Tibial nerve (tissue), 4 donors: ENCODE measurements around the gene MIPEP. TPM values are rescaled to one million over a fixed set of nuclear protein-coding genes. Genes with fewer than 3 reads are reported as not detected.

Source experiments
- DNase-seq, 2 donors: peaks; one replicate each; pipeline ENCODE4 v3.0.0-alpha.2; 2019; ENCODE audit warnings: low spot score in 2 of 2
- H3K27ac ChIP-seq, 4 donors: fragments of 200-600 bp; sonication (generic) in 3 of 4; one replicate each; pipeline ENCODE4 v1.5.1; 2017 to 2019; ENCODE audit warnings: mild to moderate bottlenecking in 1 of 4
- H3K27me3 ChIP-seq, 2 donors: fragments of 200-600 bp; sonication (generic) in 1 of 2; one replicate each; pipeline versions ENCODE4 v1.5.1 to v1.6.0; 2017 to 2019
- H3K36me3 ChIP-seq, 3 donors: fragments of 200-600 bp; sonication (generic); one replicate each; pipeline ENCODE4 v1.5.1; 2018 to 2019
- H3K4me1 ChIP-seq, 4 donors: fragments of 200-600 bp; sonication (generic) in 3 of 4; one replicate each; pipeline ENCODE4 v1.5.1; 2017 to 2019
- H3K4me3 ChIP-seq, 4 donors: fragments of 200-600 bp; sonication (generic) in 3 of 4; one replicate each; pipeline ENCODE4 v1.5.1; 2017 to 2019; ENCODE audit warnings: mild to moderate bottlenecking in 1 of 4, moderate library complexity in 1 of 4
- H3K9me3 ChIP-seq, 4 donors: fragments of 200-600 bp; sonication (generic) in 3 of 4; one replicate each; pipeline ENCODE4 v1.5.1; 2017 to 2019
- EP300 ChIP-seq, 2 donors: sonication (generic); formaldehyde crosslinking; IDR thresholded peaks; one replicate each; pipeline ENCODE4 v1.6.1; 2017; ENCODE audit warnings: antibody characterized with exemption in 2 of 2, mild to moderate bottlenecking in 1 of 2
- POLR2A ChIP-seq, 2 donors: fragments of 450-650 bp; IDR thresholded peaks; one replicate each; pipeline ENCODE4 v1.6.1; 2017; ENCODE audit warnings: antibody characterized with exemption in 2 of 2, mild to moderate bottlenecking in 2 of 2, moderate library complexity in 2 of 2
- WGBS, 2 donors: methylation state at CpG; one replicate each; pipeline ENCODE4 v1.1.5; 2018; 5-methylcytosine and 5-hydroxymethylcytosine counted together
- total RNA-seq, 4 donors: library from RNA; depleted of rRNA; stranded (reverse); fragments of >200 nt; gene quantifications; one replicate each; pipeline ENCODE4 v1.1.0, GENCODE V29; 2016
- TF ChIP-seq, protein P1 (sequence below), 5 experiments: fragments of 200-600 bp in 3 of 5; fragments of 450-650 bp in 2 of 5; sonication (generic) in 3 of 5; IDR thresholded peaks; one replicate each; pipeline ENCODE4 v1.5.1; 2016 to 2019; ENCODE audit warnings: antibody characterized with exemption in 5 of 5, mild to moderate bottlenecking in 3 of 5, moderate library complexity in 2 of 5

MIPEP gene
- total RNA-seq, 4 donors from 2014 or later: 8.4 to 25.8 (median 16.4) TPM

DNA sequence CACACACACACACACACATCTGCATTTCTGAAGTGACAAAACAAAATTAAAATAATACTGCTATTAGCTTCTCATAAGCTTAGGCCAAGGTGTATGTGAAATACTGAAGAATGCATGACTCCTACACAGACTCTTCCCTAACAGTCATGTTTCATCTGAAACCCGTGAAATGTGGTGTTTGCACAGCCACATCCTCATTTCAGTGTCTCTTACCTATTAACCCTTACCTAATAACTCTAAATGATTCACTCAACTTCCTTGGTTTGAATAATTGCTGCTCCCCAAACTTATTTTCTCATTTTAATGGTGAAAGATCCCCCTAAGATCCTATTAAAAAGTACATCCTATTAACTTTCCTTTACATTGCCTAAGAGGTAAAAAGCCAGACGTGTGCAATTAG lies 117.6 kb downstream of the MIPEP start:
- TF ChIP-seq, protein P1, sequence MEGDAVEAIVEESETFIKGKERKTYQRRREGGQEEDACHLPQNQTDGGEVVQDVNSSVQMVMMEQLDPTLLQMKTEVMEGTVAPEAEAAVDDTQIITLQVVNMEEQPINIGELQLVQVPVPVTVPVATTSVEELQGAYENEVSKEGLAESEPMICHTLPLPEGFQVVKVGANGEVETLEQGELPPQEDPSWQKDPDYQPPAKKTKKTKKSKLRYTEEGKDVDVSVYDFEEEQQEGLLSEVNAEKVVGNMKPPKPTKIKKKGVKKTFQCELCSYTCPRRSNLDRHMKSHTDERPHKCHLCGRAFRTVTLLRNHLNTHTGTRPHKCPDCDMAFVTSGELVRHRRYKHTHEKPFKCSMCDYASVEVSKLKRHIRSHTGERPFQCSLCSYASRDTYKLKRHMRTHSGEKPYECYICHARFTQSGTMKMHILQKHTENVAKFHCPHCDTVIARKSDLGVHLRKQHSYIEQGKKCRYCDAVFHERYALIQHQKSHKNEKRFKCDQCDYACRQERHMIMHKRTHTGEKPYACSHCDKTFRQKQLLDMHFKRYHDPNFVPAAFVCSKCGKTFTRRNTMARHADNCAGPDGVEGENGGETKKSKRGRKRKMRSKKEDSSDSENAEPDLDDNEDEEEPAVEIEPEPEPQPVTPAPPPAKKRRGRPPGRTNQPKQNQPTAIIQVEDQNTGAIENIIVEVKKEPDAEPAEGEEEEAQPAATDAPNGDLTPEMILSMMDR (IDR thresholded peaks at IDR 0.05): no peak
- TF ChIP-seq EP300 (IDR thresholded peaks at IDR 0.05): no peak
- Histone ChIP-seq H3K27ac (no peak overlapping the region), H3K36me3 (no peaks in the 10 kb centered on the region), H3K4me3 (no peak overlapping the region), H3K4me1 (no peaks in the 10 kb centered on the region), H3K9me3 (no peaks in the 10 kb centered on the region), H3K27me3 (no peaks in the 10 kb centered on the region)
- no peak for DNase-seq
- 70 to 71% methylated on average over 2 of the region's 2 CpGs for WGBS, 2 donors

DNA sequence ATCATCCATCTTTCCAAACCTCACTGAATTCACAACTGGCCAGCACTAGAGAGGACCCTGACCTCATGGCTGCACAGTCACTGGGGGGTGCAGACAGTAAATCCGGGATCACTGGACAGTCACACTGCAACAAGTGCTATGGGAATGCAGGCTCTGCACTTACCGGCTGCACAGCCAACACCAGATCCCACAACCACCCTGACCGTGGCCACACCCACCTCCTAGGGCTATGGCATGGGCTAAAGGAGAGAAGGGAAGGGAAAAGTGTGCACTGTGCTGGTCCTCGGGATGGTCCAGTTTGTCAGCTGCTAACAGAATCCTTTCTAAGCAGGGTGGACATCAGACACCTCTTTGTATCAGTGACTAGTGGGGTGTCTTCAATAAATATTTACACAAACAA lies 118.2 kb downstream of the MIPEP start:
- TF ChIP-seq POLR2A (IDR thresholded peaks at IDR 0.05) (no peak), EP300 (IDR thresholded peaks at IDR 0.05) (no peak)
- TF ChIP-seq, protein P1 (IDR thresholded peaks at IDR 0.05): no peak
- Histone ChIP-seq H3K4me3 (no peak overlapping the region), H3K4me1 (no peaks in the 10 kb centered on the region), H3K9me3 (no peaks in the 10 kb centered on the region), H3K27me3 (no peaks in the 10 kb centered on the region), H3K27ac (no peak overlapping the region), H3K36me3 (no peaks in the 10 kb centered on the region)
- 93 to 96% methylated on average over 4 of the region's 4 CpGs for WGBS, 2 donors
- DNase-seq: no peak

DNA sequence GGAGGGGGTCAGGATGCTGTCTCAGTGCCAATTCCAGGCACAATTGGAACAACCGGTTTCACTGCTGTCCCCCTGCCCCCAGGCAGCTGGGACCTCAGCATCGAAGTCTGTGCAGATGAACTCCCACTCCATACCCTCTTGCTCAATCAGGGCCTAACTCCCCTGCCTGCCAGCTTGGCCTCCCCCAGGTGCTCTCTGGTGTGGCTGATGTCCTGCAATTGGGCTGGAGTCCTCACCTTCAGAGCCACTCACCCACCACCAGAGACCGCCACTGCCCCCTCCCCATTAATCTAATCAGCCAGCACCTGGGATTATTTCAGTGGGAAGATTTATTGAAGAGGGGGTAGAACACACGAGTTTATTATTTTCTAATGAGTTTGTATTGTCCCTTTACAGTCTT lies 118.8 kb downstream of the MIPEP start:
- Histone ChIP-seq H3K4me3 (no peak overlapping the region), H3K9me3 (no peaks in the 10 kb centered on the region), H3K36me3 (no peaks in the 10 kb centered on the region), H3K27me3 (no peaks in the 10 kb centered on the region), H3K4me1 (no peaks in the 10 kb centered on the region), H3K27ac (no peak overlapping the region)
- no peak for DNase-seq
- TF ChIP-seq, protein P1 (IDR thresholded peaks at IDR 0.05): no peak
- TF ChIP-seq EP300 (IDR thresholded peaks at IDR 0.05) (no peak), POLR2A (IDR thresholded peaks at IDR 0.05) (no peak)
- WGBS, 2 donors: 85 to 90% methylated on average over 4 of the region's 4 CpGs

DNA sequence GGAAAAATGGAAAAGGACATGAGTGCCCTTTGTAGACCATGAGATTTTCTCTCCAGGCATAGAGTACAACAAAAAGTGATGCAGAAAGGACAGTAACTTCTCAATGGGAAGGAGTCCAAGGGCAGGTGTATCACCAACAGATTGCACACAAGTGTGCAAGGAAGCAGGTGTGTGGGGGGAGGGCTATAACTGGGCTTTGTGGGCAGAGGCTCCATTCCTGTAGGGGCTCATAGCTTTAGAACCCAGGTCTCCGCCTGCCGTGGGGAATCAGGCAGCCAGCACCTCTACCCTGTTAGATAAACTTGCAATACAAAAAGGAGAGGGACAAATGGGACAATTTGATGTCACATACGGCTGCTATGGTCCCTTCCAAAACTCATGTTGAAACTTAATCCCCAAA lies 119.8 kb downstream of the MIPEP start:
- TF ChIP-seq EP300 (IDR thresholded peaks at IDR 0.05) (no peak), POLR2A (IDR thresholded peaks at IDR 0.05) (no peak)
- TF ChIP-seq, protein P1 (IDR thresholded peaks at IDR 0.05): no peak
- no peaks in the 10 kb centered on the region for H3K27me3 ChIP-seq
- no peak overlapping the region for H3K4me3 ChIP-seq
- H3K36me3 ChIP-seq: no peaks in the 10 kb centered on the region
- H3K9me3 ChIP-seq: no peaks in the 10 kb centered on the region
- H3K4me1 ChIP-seq: no peaks in the 10 kb centered on the region
- DNase-seq: no peak
- no peak overlapping the region for H3K27ac ChIP-seq
- 96 to 100% methylated on average over 3 of the region's 3 CpGs for WGBS, 2 donors

DNA sequence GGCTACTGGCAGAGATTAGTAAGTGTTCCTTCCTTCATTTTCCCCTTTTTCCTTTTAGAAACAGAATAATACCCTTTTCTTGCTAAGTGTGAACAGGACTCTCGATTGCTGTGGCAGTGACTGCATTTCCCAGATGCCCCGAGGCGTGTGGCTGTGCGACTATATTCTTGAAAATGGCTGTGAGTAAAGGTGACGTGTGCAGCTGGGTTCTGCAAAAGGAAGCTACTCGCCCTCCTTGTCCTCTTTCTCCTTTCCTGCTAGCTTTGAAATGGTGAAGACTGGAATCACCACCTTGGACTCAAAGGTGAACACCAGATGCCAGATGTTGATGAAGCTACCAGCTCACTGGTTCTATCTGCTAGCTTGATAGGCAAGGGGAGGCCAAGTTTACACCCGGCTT lies 121.4 kb downstream of the MIPEP start:
- 93 to 99% methylated on average over 7 of the region's 7 CpGs for WGBS, 2 donors
- Histone ChIP-seq H3K36me3 (no peaks in the 10 kb centered on the region), H3K27ac (no peak overlapping the region), H3K4me1 (peaks cover 0 to 16% (median 0%) of the 10 kb centered on the region in 4 donors), H3K4me3 (no peak overlapping the region), H3K9me3 (no peaks in the 10 kb centered on the region), H3K27me3 (no peaks in the 10 kb centered on the region)
- TF ChIP-seq EP300 (IDR thresholded peaks at IDR 0.05) (no peak), POLR2A (IDR thresholded peaks at IDR 0.05) (no peak)
- TF ChIP-seq, protein P1 (IDR thresholded peaks at IDR 0.05): no peak
- no peak for DNase-seq
